GM21390 (cell line): ENCODE results near the gene AURKA.
"Not testable (repeated sequence)": the region's sequence is repeated elsewhere in the genome, so short reads cannot be mapped to it uniquely, and the experiment has no call there.

Source experiments
- ATAC-seq: cut with Tn5 transposase; IDR thresholded peaks from one replicate; pipeline ENCODE4 v1.9.1; 2021; ENCODE audit not compliant: unreplicated experiment

Gene AURKA

DNA sequence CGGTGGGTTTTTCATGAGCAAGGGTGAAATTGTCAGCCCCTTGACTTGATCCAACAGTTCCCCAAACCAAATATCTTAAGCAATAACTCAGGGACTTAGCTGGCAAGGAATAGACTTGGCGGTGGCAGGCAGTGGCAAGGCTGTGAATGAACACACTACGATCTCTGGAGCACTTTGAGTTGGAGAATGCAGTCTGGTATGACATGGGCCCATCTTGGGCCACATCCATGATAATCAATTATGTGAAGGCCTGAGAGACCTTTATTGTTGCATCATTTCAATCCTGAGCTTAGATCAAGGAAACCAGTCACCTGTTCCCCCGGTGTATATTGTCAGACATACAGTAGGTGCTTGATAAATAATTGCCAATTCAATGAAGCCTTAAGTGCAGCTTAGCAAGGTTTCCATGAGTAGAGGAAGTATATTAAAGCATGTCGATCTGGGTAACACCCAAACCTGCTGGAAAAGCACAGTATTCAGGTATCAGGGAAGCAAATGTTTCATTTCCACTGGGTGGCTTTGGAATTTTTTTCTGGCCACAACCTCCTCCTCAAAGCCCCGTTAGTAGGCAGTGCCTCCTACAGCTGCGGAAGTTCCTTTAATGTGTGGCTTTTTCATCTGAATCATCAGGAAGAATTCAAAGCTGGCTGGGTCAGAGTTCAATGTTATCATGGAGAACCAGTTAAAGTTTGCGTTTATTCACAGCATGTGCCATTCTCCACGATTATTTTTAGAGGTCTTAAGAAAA, 30.2 kb upstream of the AURKA start:
- no peak for ATAC-seq

DNA sequence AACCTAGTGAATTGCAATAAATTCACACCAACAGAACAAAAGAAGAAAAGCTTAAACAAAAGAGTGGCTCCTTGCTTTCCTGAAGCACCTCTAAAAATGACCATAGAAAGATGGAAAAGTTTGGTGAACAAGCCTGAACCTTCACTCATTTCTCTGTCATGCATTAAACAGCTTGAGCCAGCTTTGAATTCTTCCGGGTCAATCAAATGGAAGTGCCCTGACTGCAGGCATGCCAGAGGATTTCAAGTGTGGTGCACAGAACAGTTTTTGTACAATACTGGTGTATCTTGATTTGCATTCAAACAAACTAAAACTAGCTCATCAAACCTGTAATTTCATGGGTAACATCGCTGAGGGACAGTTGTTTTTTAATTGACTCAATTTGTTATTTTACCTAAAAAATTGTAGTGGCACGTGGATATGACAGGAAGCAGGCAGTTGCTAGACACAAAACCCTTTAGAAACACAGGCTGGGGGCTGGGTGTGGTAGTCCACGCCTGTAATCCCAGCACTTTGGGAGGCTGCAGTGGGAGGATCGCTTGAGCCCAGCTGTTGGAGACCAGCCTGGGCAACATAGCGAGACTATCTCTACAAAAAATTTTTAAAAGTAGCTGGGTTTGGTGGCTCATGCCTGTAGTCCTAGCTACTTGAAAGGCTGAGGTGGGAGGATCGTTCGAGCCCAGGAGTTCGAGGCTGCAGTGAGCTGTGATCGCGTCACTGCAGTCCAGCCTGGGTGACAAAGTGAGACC, 29.1 kb upstream of the AURKA start:
- ATAC-seq = no peak

DNA sequence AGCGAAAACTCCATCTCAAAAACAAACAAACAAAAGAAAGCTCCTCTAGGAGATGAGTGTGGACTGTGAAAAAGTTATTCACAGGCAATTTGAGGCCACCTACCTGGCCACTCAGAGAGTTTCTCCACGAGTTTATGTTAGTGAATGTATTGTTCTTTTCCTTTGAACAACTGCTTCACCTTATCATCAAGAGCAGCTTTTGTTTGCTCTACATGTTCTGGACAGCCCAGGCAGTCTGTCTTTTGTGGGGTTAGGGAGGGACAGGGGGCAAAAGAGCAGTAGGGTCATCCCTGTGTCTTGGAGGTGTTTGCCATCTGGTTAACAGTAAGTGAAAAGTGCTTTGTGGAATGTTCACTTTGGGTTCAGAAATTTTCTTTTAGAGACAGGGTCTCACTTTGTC, 28.0 kb upstream of the AURKA start:
- no peak for ATAC-seq

DNA sequence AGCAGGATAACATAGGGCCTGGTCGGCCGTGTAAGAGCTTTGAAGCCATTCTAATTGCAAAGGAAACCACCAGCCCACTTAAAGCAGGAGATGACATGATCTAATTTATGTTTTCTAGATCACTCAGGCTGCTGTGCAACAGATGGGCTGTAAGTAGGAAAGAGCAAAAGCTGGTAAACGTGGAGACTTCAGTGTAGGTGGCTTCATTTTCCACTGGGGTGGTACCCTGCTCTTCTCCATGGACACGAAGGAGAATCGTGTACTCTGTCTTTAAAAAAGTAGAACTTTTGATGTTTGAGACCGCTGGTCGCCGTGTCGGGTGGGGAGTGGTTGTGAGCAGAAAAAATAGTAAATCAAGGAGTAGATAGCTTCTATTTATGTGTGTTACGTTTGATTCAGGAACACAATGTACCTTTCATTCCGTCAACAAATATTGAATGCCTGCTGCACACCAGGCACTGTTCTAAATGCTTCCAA, 26.4 kb upstream of the AURKA start:
- no peak for ATAC-seq

DNA sequence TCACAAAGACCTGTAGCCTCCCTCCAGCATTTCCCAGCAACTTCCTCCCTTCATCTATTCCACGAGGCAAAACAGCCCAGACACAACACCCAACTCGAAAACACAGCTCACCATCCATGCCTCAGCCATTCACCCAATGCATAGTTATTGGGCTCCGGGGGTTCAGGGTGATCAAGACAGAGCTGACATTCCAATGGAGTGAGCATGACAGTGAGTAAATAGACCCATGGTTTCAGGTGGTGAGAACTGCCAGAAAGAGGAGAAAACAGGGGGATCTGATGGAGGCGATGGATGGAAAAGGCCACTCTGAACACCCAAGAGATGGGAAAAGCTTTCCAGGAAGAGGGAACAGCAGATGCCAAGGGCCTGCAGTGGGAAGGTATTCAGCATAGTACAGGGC, 25.9 kb upstream of the AURKA start:
- ATAC-seq = no peak

DNA sequence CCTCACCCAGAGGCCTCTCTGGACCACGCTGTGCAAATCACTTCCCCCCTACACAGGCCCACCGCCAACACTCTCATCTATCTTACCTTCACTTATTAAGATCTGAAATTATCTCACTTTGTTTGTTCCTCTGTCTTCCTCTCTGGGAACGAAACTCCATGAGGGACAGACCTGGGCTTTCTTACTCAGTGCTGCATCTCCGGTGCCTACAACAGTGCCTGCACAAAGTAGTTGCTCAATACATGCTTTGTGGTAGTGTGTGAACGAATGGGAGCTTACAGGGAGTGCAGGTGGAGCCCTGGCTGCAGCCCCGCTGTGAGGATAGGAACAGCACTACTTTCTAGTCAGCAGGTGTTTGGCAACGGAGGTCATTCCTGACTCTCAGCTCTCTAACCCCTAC, 25.4 kb upstream of the AURKA start:
- ATAC-seq = no peak

DNA sequence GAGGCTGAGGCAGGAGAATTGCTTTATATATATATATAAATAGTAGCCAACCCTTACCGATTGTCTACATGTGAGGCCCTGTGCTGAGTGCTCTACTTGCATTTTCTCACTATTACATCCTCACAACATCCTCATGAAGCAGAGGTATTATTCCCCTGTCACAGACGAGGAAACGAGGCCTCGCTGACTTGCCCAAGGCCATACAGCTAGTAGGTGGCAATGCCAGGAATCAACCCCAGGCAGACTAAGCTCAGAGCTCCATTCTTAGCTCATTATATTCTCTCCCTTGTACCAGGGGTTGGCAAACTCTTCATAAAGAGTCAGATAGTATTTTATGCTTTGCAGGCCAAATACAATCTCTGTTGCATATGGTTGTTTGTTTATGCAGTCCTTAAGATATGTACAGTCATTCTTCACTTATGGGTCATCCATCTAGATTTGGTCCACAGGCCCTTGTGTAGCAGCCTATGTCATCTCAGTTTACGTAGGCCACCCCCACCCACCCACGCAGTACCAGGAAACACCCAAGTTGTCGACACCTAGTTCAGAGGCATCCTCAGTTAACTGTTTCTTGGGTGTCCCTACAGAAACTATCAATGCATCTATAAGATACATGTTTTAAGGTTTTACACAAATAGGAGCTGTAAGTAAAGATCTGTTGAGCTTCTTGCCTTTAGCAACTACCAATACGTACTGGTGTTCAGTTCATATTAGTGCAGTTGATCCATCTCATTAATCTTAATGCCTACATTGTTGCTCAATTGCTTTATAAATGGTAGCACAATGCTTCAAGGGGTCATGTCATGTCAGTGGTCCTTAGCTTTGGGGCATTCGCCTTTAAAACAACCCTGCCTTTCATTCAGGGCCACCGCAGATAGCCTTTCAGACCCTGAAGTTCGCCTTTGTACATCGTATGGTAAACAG, 23.1 kb upstream of the AURKA start:
- ATAC-seq = no peak

DNA sequence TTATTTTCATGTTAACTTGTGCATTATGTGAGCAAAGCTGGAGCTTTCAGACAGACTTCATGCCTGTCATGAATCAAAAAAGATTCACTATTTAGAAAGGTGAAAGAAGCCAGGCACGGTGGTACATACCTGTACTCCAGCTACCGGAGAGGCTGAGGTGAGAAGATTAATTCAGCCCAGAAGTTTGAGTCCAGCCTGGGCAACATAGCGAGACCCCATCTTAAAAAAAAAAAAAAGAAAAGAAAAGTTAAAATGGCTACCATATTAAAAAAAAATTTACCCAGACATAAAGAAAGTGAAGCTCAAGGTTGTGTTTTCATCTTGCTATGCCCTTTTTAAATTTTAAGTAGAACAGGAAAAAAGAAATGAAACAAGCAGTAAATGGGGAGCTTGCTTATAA, 20.9 kb upstream of the AURKA start:
- ATAC-seq = no peak

DNA sequence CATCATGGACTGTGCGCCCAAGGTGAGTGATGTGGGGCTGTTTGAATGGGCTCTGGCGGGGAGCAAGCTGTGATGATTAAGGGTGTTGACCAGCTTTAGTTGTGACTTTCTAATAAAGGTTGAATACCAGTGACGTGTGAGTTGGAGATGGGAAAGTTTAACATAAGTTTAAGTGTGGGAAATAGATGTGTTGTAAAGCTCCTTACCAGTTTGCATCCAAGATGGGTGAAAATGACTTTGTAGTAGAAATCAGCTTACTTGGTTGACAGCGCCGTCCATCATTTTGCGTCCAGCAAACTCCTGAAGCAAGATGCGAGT, 20.4 kb upstream of the AURKA start:
- ATAC-seq = no peak

DNA sequence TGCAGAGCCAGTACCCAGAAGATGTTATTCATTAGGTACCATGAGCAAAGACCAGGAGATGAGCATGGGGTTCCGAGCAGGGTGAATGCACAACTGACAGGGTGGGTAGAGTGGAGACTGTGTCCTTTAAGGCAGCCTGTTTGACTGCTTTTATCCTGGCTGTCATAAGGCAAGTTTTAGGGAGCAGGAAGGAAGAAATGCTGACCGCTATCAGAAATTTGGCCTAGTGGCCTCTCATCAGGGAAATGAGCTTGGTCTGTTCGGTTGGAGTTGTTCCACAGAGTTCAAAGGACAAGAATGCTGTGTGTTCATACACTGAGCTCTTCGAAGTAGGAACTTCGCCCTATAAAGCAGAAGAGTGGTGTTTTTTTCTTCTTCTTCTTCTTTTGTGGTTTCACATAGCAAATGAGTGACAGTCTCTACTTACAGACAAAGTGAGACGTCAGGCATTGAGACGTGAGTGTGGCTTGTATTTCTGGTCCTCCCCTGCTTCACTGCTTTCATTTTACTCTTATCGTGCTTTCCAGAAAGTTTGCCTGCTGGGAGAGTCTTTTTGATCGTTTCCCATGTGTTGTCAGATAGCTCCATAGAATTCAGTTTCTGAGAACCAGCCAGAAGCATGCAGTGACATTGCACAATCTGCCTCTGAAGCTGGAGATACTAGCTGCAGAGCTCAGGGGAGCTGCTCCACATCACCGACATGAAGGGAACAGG, 19.9 kb upstream of the AURKA start, which contains the start of gene CASS4:
Gene CASS4 (plus strand): TSS at position 502 of the 714 bp plus-strand sequence. CDS start 199 bp downstream, at position 701.
- ATAC-seq = peak; percentile 79

DNA sequence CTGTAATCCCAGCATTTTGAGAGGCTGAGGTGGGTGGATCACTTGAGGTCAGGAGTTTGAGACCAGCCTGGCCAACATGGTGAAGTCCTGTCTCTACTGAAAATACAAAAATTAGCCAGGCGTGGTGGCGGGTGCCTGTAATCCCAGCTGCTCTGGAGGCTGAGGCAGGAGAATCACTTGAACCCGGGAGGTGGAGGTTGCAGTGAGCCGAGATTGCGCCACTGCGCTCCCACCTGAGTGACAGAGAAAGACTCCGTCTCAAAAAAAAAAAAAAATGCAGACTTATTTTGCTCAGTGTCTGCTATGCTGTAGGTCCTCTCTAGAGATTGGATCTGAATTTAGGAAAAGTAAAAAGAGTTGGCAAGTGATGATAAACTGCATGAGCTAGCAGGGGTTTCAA, 19.3 kb upstream of the AURKA start:
- not testable (repeated sequence) for ATAC-seq

DNA sequence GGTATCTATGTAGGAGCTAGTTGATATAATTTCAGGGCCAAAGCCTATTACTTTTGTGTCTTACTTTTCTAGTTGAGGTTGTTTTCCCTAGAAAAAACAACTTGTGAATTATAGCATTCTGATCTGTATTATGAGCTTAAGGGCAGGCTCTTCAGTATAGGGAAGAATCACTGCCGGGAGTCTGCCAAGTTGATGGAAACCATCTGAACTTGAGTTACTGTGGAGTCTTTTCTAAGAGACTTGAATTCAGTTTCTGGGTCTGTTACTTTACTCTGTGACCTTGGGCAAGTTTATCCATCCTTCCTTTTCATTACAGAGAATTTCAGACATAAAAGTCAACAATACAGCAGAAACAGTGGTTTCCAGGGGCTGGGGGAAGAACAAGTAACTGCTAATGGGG, 17.9 kb upstream of the AURKA start:
- ATAC-seq = no peak

DNA sequence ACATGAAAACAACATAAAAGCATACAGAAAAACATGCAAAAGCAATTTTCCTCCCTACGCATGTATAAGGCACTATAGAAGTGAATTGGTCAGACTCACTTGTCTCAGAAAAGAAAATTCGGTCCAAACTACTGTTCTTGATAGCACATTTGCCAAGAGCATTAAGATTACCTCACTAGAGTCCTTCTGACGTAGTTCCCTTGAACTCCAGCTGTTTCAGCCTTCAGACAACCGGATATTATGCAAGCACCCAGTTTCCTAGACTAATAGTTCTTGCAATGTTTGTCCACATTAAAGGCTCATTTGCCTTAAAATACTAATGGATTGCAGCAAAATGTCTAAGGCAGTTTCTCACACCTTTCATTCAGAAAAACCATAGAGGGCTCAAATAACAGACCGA, 17.5 kb upstream of the AURKA start:
- no peak for ATAC-seq

DNA sequence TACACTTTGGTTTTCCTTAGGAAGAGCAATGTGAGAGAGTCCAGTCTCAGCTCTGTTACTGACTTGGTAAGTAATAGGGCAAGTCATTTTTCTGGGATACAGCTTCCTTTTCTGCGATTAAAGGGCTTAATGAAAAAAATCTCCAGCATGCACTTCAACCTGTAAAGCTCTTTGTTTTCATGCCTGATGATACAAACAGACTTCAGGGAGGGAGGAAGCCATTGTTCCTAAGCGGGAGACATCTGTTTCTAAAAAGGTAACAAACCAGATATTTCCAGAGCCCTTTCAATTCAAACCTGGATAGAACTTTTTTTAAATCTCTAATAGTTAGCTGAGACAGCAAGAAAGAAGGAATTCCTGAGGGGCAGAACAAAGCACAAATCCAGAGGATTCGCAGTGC, 14.9 kb upstream of the AURKA start:
- ATAC-seq = no peak

DNA sequence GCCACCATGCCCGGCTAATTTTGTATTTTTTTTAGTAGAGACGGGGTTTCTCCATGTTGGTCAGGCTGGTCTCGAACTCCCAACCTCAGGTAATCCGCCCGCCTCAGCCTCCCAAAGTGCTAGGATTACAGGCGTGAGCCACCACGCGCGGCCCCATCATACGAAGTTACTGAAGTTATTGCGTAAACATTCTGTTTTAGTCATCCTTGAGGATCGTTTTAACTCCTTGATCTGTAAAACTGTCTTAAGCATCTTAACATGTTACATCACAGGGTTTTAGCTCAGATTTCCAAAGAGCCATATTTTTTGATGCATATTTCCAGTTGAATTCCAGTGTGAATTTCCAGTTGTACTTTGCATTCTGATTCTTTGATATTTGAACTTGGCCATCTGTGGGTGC, 13.3 kb upstream of the AURKA start:
- ATAC-seq = not testable (repeated sequence)

DNA sequence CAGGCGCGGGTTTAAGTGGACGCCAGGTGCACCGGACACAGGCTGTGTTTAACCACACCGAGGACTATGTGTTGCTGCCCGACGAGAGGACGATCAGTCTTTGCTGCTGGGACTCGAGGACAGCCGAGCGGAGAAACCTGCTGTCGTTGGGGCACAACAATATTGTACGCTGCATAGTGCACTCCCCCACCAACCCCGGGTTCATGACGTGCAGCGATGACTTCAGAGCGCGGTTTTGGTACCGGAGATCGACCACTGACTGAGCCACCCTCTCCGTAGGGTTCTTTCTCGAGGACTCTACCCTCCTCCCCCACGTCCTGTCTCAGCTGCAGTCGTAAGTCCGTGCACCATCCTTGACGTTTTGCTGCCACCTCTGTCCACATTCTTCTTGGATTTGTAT, 11.4 kb upstream of the AURKA start:
- no peak for ATAC-seq

DNA sequence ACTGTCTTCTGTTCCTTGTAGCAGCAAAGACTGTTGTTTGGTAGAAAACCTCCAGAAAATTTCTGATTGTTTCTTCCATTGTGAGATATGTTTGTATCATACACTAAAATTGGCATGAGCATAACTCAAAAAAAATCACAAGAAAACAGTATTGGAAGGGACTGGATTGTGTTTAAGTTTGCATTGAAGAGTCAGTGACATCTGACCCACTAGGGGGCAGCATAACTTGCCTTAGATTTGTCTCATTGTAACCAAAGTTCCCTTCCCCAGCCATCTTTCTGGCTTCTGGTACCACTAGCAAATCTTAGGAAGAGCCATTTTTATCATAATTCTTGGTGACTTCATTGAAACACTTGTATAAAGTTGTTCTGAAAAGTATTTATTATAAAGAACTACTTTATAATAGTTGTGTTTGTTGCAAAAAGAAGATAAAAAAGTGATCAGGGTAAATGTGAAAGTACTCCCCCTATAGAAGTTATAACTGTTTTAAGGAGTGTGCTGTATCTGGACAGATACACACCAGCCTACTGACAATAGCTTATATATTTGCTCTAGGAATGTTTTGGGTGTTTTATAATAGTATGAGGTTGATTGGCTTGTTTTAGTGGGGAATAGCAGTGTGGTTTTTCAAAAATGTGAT, 8.1 kb upstream of the AURKA start:
- peak; percentile 77 for ATAC-seq

DNA sequence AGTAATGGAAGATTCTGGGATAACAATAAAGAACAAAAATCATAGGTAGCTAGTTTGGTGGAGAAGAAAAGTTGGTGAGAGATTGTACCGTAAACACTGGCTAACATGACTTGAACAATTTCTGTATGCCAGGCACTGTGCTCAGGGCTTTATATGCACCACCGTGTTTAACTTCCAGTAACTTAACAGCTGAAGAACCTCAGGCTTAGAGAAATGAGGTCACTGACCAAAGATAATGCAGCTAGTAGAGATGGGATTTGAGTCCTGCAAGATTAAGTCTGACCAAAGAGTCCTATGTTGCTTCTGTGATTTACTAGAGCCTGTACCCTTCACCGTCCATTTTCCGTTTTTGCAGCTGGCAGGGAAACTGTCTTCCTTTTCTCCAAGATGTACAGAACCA, 3.2 kb upstream of the AURKA start:
- no peak for ATAC-seq

DNA sequence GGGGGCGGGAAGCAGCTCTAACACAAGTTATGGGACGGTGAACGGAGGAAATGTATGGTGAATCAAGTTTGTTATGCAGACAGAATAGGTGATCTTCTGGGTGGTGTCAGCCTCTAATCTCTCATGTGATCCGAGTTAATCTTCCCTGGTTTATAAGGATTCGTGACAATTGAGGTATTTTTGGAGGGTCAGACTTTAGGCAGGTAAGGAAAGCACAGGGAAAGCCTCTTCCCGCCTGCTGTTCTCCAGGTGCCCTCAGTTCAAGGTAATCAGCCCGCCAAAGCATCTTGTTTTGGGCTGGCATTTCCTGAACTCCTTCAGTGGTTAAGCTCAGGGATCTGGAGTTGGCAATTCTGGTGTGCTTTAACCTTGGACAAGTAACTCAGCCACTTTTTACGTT, 1.6 kb upstream of the AURKA start:
- ATAC-seq = no peak

DNA sequence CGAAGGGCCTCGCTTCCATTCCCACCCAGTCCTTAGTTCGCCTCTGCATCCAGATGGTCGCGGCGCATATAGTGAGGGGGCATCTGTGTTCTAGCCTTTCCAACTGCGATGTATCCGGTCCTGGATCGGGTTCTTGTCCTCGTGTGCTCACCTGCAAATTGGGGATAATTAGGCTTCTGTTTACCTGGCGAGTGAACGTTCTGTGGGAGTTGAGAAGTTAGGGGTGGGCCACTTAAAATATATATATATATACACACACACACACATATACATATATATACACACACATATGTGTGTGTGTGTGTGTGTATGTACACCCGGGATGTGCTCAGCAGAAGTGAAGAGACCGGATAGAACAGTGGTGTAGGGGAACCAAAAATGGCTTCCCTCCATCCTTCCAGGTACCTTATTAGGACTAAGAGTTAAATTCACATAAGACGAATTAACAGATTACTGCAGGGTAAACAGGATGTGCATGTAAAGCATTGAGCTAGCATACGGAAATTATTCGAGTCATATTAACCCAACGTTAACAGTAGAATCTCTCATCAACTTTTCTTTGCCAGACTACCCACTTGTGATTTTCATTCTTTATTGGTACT, 967 bp upstream of the AURKA start:
- ATAC-seq = no peak
